HepG2 (cell line): ENCODE measurements around the gene SLFN14. TPM values are rescaled to one million over a fixed set of nuclear protein-coding genes. Genes with fewer than 3 reads are reported as not detected.

Source experiments
- ARNT ChIP-seq: fragments of 450-650 bp; IDR thresholded peaks from 2 replicates; pipeline ENCODE4 v1.6.1; 2017
- EEA1 ChIP-seq: sonication (generic); formaldehyde crosslinking; IDR thresholded peaks from 2 replicates; pipeline ENCODE4 v1.5.1; 2020; ENCODE audit warnings: mild to moderate bottlenecking, missing genetic modification reagents, borderline replicate concordance
- GLMP ChIP-seq: sonication (generic); formaldehyde crosslinking; IDR thresholded peaks from 2 replicates; pipeline ENCODE4 v1.9.0; 2021; ENCODE audit warnings: missing genetic modification reagents, mild to moderate bottlenecking, borderline replicate concordance
- IKZF1 ChIP-seq: fragments of 450-650 bp; IDR thresholded peaks from 2 replicates; pipeline ENCODE4 v1.7.1; 2016
- ISL2 ChIP-seq: sonication (generic); formaldehyde crosslinking; IDR thresholded peaks from 2 replicates; pipeline ENCODE4 v1.5.0; 2020; ENCODE audit warnings: missing genetic modification reagents
- KDM5A ChIP-seq: fragments of 200-600 bp; sonication (generic); IDR thresholded peaks from 2 replicates; pipeline ENCODE4 v1.7.0; 2018; ENCODE audit warnings: antibody characterized with exemption, mild to moderate bottlenecking, low read length, borderline replicate concordance
- KLF9 ChIP-seq: IDR thresholded peaks from 2 replicates; pipeline ENCODE4 v1.6.1; 2016; ENCODE audit warnings: low read depth
- MEF2D ChIP-seq: sonication (generic); formaldehyde crosslinking; IDR thresholded peaks from 2 replicates; pipeline ENCODE4 v1.5.1; 2020; ENCODE audit warnings: mild to moderate bottlenecking, missing genetic modification reagents
- MTF1 ChIP-seq: sonication (generic); formaldehyde crosslinking; IDR thresholded peaks from 2 replicates; pipeline ENCODE4 v1.5.0; 2020; ENCODE audit warnings: missing genetic modification reagents
- PAWR ChIP-seq: sonication (generic); formaldehyde crosslinking; IDR thresholded peaks from 2 replicates; pipeline ENCODE4 v1.4.0; 2020; ENCODE audit warnings: missing genetic modification reagents, mild to moderate bottlenecking, borderline replicate concordance
- POLR2AphosphoS5 ChIP-seq: IDR thresholded peaks from 2 replicates; pipeline ENCODE4 v1.6.1; 2012; ENCODE audit warnings: low read depth, low read length
- RFXANK ChIP-seq: IDR thresholded peaks from 2 replicates; pipeline ENCODE4 v1.6.1; 2016
- TBX2 ChIP-seq: sonication (generic); formaldehyde crosslinking; IDR thresholded peaks from 2 replicates; pipeline ENCODE4 v1.5.0; 2020; ENCODE audit warnings: missing genetic modification reagents, mild to moderate bottlenecking, borderline replicate concordance
- TP53 ChIP-seq: sonication (generic); formaldehyde crosslinking; conservative IDR thresholded peaks from 2 replicates; pipeline ENCODE4 v1.4.0; 2020; ENCODE audit warnings: missing genetic modification reagents
- U2AF2 ChIP-seq: fragments of 200-400 bp; formaldehyde crosslinking; IDR thresholded peaks from 2 replicates; pipeline ENCODE4 v1.6.1; 2017; ENCODE audit warnings: low read depth, mild to moderate bottlenecking, low read length
- XRCC5 ChIP-seq: fragments of 200-400 bp; formaldehyde crosslinking; optimal IDR thresholded peaks from 2 replicates; pipeline ENCODE3; 2017; ENCODE audit warnings: mild to moderate bottlenecking, low read length
- ZNF382 ChIP-seq: sonication (generic); formaldehyde crosslinking; IDR thresholded peaks from 2 replicates; pipeline ENCODE4 v1.5.0; 2020; ENCODE audit warnings: missing genetic modification reagents, mild to moderate bottlenecking, borderline replicate concordance
- ZNF709 ChIP-seq: sonication (generic); formaldehyde crosslinking; IDR thresholded peaks from 2 replicates; pipeline ENCODE4 v1.5.0; 2020; ENCODE audit warnings: mild to moderate bottlenecking, missing genetic modification reagents
- ZNF841 ChIP-seq: sonication (generic); formaldehyde crosslinking; IDR thresholded peaks from 2 replicates; pipeline ENCODE4 v1.8.1; 2023; ENCODE audit warnings: missing genetic modification reagents, borderline replicate concordance
- ZSCAN9 ChIP-seq: IDR thresholded peaks from 2 replicates; pipeline ENCODE4 v1.6.1; 2016; ENCODE audit warnings: borderline replicate concordance
- polyA plus RNA-seq, 8 experiments: library from polyadenylated mRNA; depleted of rRNA in 3 of 8; stranded (reverse) in 7 of 8; unstranded in 1 of 8; fragments of >200 nt; fragmentation: Illumina TruSeq in 4 of 8; extraction: Trizol in 4 of 8; gene quantifications; 2 replicates each; pipeline versions ENCODE4 v1.2.1 to v1.2.3, GENCODE V29; 2011 to 2016; ENCODE audit warnings: low read depth in 4 of 8, missing spikeins in 1 of 8, mixed read lengths in 1 of 8; ENCODE audit not compliant: insufficient read depth in 1 of 8
- total RNA-seq, 5 experiments: library from RNA; depleted of rRNA; stranded (reverse); fragments of >200 nt; fragmentation: Illumina TruSeq; extraction: Trizol; gene quantifications; 2 replicates each; pipeline ENCODE4 v1.2.3, GENCODE V29; 2016; ENCODE audit warnings: low read depth in 1 of 5
- TF ChIP-seq, protein P1 (sequence below): sonication (generic); formaldehyde crosslinking; IDR thresholded peaks from 2 replicates; pipeline ENCODE4 v1.4.0; 2020; ENCODE audit warnings: missing genetic modification reagents, mild to moderate bottlenecking, borderline replicate concordance
- TF ChIP-seq, protein P2 (sequence below): sonication (generic); formaldehyde crosslinking; IDR thresholded peaks from 2 replicates; pipeline ENCODE4 v1.4.0; 2020; ENCODE audit warnings: missing genetic modification reagents, low read depth, mild to moderate bottlenecking, borderline replicate concordance
- TF ChIP-seq, protein P3 (sequence below): sonication (generic); formaldehyde crosslinking; IDR thresholded peaks from 2 replicates; pipeline ENCODE4 v1.5.0; 2020; ENCODE audit warnings: missing genetic modification reagents
- TF ChIP-seq, protein P4 (sequence below): sonication (generic); formaldehyde crosslinking; IDR thresholded peaks from 2 replicates; pipeline ENCODE4 v1.4.0; 2020; ENCODE audit warnings: mild to moderate bottlenecking, missing genetic modification reagents
- TF ChIP-seq, protein P5 (sequence below): IDR thresholded peaks from 2 replicates; pipeline ENCODE4 v1.6.1; 2018; ENCODE audit warnings: missing genetic modification reagents

Gene SLFN14
- total and polyA plus RNA-seq, 2 of the 13 experiments (the other 11 are each of a cell fraction or from before 2014, with no cell fraction given): not detected

GRCh38 chr17:35578929-35579432 lies 18.4 kb upstream of the SLFN14 start (continued):
- TF ChIP-seq, protein P1, sequence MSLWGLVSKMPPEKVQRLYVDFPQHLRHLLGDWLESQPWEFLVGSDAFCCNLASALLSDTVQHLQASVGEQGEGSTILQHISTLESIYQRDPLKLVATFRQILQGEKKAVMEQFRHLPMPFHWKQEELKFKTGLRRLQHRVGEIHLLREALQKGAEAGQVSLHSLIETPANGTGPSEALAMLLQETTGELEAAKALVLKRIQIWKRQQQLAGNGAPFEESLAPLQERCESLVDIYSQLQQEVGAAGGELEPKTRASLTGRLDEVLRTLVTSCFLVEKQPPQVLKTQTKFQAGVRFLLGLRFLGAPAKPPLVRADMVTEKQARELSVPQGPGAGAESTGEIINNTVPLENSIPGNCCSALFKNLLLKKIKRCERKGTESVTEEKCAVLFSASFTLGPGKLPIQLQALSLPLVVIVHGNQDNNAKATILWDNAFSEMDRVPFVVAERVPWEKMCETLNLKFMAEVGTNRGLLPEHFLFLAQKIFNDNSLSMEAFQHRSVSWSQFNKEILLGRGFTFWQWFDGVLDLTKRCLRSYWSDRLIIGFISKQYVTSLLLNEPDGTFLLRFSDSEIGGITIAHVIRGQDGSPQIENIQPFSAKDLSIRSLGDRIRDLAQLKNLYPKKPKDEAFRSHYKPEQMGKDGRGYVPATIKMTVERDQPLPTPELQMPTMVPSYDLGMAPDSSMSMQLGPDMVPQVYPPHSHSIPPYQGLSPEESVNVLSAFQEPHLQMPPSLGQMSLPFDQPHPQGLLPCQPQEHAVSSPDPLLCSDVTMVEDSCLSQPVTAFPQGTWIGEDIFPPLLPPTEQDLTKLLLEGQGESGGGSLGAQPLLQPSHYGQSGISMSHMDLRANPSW (CRISPR knock-in tag): no peak
- no peak for TF ChIP-seq ZNF841
- TF ChIP-seq, protein P2, sequence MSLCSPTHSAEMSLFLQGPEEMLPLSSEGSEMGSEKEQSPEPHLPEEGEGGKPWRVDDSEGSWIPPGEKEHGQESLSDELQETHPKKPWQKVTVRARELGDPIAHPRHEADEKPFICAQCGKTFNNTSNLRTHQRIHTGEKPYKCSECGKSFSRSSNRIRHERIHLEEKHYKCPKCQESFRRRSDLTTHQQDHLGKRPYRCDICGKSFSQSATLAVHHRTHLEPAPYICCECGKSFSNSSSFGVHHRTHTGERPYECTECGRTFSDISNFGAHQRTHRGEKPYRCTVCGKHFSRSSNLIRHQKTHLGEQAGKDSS (CRISPR knock-in tag): no peak
- TF ChIP-seq GLMP (CRISPR knock-in tag): no peak
- no peak for TF ChIP-seq U2AF2
- TF ChIP-seq ISL2 (CRISPR knock-in tag): no peak
- peak; percentile 22; the same call in 1 of the 2 replicates for TF ChIP-seq KDM5A
- no peak for TF ChIP-seq ARNT
- no peak for TF ChIP-seq EEA1 (CRISPR knock-in tag)
- 0 out of 2 replicates have a peak, but pooled peaks have one; percentile 3 for TF ChIP-seq MTF1 (CRISPR knock-in tag)
- no peak for TF ChIP-seq RFXANK (CRISPR knock-in tag)
- 0 out of 2 replicates have a peak, but pooled peaks have one; percentile 1 for TF ChIP-seq MEF2D (CRISPR knock-in tag)
- no peak for TF ChIP-seq TP53
- no peak for TF ChIP-seq TBX2
- TF ChIP-seq ZNF382 (CRISPR knock-in tag): no peak
- TF ChIP-seq, protein P3, sequence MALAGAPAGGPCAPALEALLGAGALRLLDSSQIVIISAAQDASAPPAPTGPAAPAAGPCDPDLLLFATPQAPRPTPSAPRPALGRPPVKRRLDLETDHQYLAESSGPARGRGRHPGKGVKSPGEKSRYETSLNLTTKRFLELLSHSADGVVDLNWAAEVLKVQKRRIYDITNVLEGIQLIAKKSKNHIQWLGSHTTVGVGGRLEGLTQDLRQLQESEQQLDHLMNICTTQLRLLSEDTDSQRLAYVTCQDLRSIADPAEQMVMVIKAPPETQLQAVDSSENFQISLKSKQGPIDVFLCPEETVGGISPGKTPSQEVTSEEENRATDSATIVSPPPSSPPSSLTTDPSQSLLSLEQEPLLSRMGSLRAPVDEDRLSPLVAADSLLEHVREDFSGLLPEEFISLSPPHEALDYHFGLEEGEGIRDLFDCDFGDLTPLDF (CRISPR knock-in tag): no peak
- TF ChIP-seq, protein P4, sequence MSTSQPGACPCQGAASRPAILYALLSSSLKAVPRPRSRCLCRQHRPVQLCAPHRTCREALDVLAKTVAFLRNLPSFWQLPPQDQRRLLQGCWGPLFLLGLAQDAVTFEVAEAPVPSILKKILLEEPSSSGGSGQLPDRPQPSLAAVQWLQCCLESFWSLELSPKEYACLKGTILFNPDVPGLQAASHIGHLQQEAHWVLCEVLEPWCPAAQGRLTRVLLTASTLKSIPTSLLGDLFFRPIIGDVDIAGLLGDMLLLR (CRISPR knock-in tag): no peak
- no peak for TF ChIP-seq KLF9 (CRISPR knock-in tag)
- TF ChIP-seq IKZF1: no peak
- no peak for TF ChIP-seq XRCC5
- TF ChIP-seq PAWR (CRISPR knock-in tag): no peak
- TF ChIP-seq, protein P5, sequence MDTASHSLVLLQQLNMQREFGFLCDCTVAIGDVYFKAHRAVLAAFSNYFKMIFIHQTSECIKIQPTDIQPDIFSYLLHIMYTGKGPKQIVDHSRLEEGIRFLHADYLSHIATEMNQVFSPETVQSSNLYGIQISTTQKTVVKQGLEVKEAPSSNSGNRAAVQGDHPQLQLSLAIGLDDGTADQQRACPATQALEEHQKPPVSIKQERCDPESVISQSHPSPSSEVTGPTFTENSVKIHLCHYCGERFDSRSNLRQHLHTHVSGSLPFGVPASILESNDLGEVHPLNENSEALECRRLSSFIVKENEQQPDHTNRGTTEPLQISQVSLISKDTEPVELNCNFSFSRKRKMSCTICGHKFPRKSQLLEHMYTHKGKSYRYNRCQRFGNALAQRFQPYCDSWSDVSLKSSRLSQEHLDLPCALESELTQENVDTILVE: no peak
- no peak for TF ChIP-seq ZSCAN9
- TF ChIP-seq ZNF709 (CRISPR knock-in tag): no peak
- no peak for TF ChIP-seq POLR2AphosphoS5
